GM21786 (cell line): ENCODE data around the gene ACSL6.
"Not testable (repeated sequence)": the region's sequence is repeated elsewhere in the genome, so short reads cannot be mapped to it uniquely, and the experiment has no call there.

ENCODE experiments used
- ATAC-seq: cut with Tn5 transposase; IDR thresholded peaks from one replicate; pipeline ENCODE4 v1.9.1; 2021; ENCODE audit not compliant: unreplicated experiment

The ACSL6 gene

GRCh38 chr5:131947445-131947844, 64.0 kb downstream of the ACSL6 start:
- ATAC-seq, result no peak

- ATAC-seq, result no peak
These were observed 65.8 kb downstream of the ACSL6 start, which contains the start of gene MEIKIN for GRCh38 chr5:131945551-131946168. MEIKIN (minus strand) TSS chr5:131945663; CDS start chr5:131945505, 158 bp downstream.

- ATAC-seq, result no peak
These were observed 66.5 kb downstream of the ACSL6 start for GRCh38 chr5:131944702-131945550.

GRCh38 chr5:131943916-131944315, 67.5 kb downstream of the ACSL6 start:
- no peak for ATAC-seq

GRCh38 chr5:131942016-131942415, 69.4 kb downstream of the ACSL6 start:
- ATAC-seq, result no peak

- ATAC-seq, result no peak
These were observed 71.6 kb downstream of the ACSL6 start for GRCh38 chr5:131939690-131940345.

- no peak for ATAC-seq
These were observed 79.2 kb downstream of the ACSL6 start for GRCh38 chr5:131932235-131932634.

GRCh38 chr5:131928957-131929356, 82.5 kb downstream of the ACSL6 start:
- no peak for ATAC-seq

GRCh38 chr5:131926168-131926567, 85.3 kb downstream of the ACSL6 start:
- ATAC-seq, result no peak

GRCh38 chr5:131916481-131916880, 95.0 kb downstream of the ACSL6 start:
- no peak for ATAC-seq

- no peak for ATAC-seq
These were observed 97.0 kb downstream of the ACSL6 start for GRCh38 chr5:131914472-131914871.

- no peak for ATAC-seq
These were observed 97.9 kb downstream of the ACSL6 start for GRCh38 chr5:131913603-131914002.

- no peak for ATAC-seq
These were observed 104.8 kb downstream of the ACSL6 start for GRCh38 chr5:131906668-131907067.

GRCh38 chr5:131902266-131902665, 109.2 kb downstream of the ACSL6 start:
- ATAC-seq, result not testable (repeated sequence)
